SK-N-SH treated with all-trans-retinoic acid at 6 μM for 48 hours (cell line): ENCODE results near the gene GRM7.

ENCODE experiments used
- ATAC-seq: fragments of 200-7000 bp; cut with Tn5 transposase; 3 replicates; pipeline ENCODE4 v1.9.1; 2020; ENCODE audit warnings: mild to moderate bottlenecking, moderate library complexity
- BACH2 ChIP-seq: fragments of 250-450 bp; sonication (Bioruptor Pico); IDR thresholded peaks from 2 replicates; pipeline ENCODE4 v1.9.0; 2021; ENCODE audit warnings: mild to moderate bottlenecking, borderline replicate concordance
- CSDC2 ChIP-seq: fragments of 250-450 bp; sonication (Bioruptor Pico); IDR thresholded peaks from 2 replicates; pipeline ENCODE4 v1.5.0; 2020; ENCODE audit warnings: mild to moderate bottlenecking, moderate library complexity
- ESRRG ChIP-seq: fragments of 250-450 bp; sonication (Bioruptor Pico); IDR thresholded peaks from 2 replicates; pipeline ENCODE4 v1.6.1; 2021; ENCODE audit warnings: mild to moderate bottlenecking
- ISL1 ChIP-seq: fragments of 250-450 bp; sonication (Bioruptor Pico); IDR thresholded peaks from 2 replicates; pipeline ENCODE4 v2.1.2; 2022; ENCODE audit warnings: mild to moderate bottlenecking, moderate library complexity
- OSR1 ChIP-seq: fragments of 250-450 bp; sonication (Bioruptor Pico); IDR thresholded peaks from 2 replicates; pipeline ENCODE4 v1.8.0; 2022; ENCODE audit warnings: moderate library complexity, mild to moderate bottlenecking, inconsistent platforms
- PPARA ChIP-seq: fragments of 250-450 bp; sonication (Bioruptor Pico); IDR thresholded peaks from 2 replicates; pipeline ENCODE4 v1.5.0; 2020; ENCODE audit warnings: mild to moderate bottlenecking, borderline replicate concordance
- RARB ChIP-seq: fragments of 250-450 bp; sonication (Bioruptor Pico); IDR thresholded peaks from 2 replicates; pipeline ENCODE4 v1.8.0; 2021; ENCODE audit warnings: mild to moderate bottlenecking, moderate library complexity
- SNAI2 ChIP-seq: fragments of 250-450 bp; sonication (Bioruptor Pico); IDR thresholded peaks from 2 replicates; pipeline ENCODE4 v1.5.0; 2020; ENCODE audit warnings: mild to moderate bottlenecking, moderate library complexity
- ZC3H10 ChIP-seq: fragments of 250-450 bp; sonication (Bioruptor Pico); IDR thresholded peaks from 2 replicates; pipeline ENCODE4 v1.5.1; 2021; ENCODE audit warnings: mild to moderate bottlenecking, moderate library complexity
- ZFP3 ChIP-seq: fragments of 250-450 bp; sonication (Bioruptor Pico); IDR thresholded peaks from 2 replicates; pipeline ENCODE4 v1.5.0; 2020; ENCODE audit warnings: mild to moderate bottlenecking, moderate library complexity
- ZFP30 ChIP-seq: fragments of 450-650 bp; formaldehyde crosslinking; IDR thresholded peaks from 2 replicates; pipeline ENCODE4 v1.5.0; 2022; ENCODE audit warnings: mild to moderate bottlenecking, moderate library complexity
- ZNF565 ChIP-seq: fragments of 450-650 bp; formaldehyde crosslinking; conservative IDR thresholded peaks from 2 replicates; pipeline ENCODE4 v1.5.0; 2020; ENCODE audit warnings: low read depth, mild to moderate bottlenecking, moderate library complexity
- ZNF70 ChIP-seq: fragments of 450-650 bp; formaldehyde crosslinking; IDR thresholded peaks from 2 replicates; pipeline ENCODE4 v1.5.0; 2020; ENCODE audit warnings: mild to moderate bottlenecking, moderate library complexity
- ZNF8 ChIP-seq: fragments of 450-650 bp; formaldehyde crosslinking; IDR thresholded peaks from 2 replicates; pipeline ENCODE4 v1.5.0; 2020; ENCODE audit warnings: mild to moderate bottlenecking, moderate library complexity
- TF ChIP-seq, protein P1 (sequence below): fragments of 250-450 bp; sonication (Bioruptor Pico); IDR thresholded peaks from 2 replicates; pipeline ENCODE4 v1.5.1; 2021; ENCODE audit warnings: mild to moderate bottlenecking, moderate library complexity
- TF ChIP-seq, protein P2 (sequence below): fragments of 250-450 bp; sonication (Bioruptor Pico); IDR thresholded peaks from 2 replicates; pipeline ENCODE4 v1.5.0; 2020; ENCODE audit warnings: mild to moderate bottlenecking, moderate library complexity
- TF ChIP-seq, protein P3 (sequence below): fragments of 250-450 bp; sonication (Bioruptor Pico); IDR thresholded peaks from 2 replicates; pipeline ENCODE4 v1.5.1; 2020; ENCODE audit warnings: low read depth, mild to moderate bottlenecking, moderate library complexity
- TF ChIP-seq, protein P4 (sequence below): fragments of 250-450 bp; sonication (Bioruptor Pico); IDR thresholded peaks from 2 replicates; pipeline ENCODE4 v1.8.0; 2020; ENCODE audit warnings: mild to moderate bottlenecking, moderate library complexity, borderline replicate concordance

The GRM7 gene

DNA sequence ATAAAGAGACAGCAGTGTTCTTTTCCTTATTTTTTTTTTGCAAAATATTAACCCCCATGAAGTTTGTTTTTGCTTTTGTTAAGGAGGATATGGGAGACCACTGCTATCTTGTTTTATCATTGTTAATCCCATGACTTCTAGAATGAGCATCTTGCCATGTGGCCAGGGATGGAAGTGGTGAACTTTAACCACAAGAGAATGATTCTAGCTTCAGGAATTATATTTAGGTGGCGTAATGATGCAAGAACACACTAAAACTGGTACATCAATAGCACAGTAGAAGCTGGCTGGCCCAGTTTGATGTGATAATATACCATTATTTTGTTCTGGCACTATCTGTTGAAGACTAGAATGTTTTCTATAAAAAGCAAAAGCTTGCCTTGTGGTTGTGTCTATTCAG lies 720.9 kb downstream of the GRM7 start:
- no peak for ATAC-seq
- TF ChIP-seq, protein P1, sequence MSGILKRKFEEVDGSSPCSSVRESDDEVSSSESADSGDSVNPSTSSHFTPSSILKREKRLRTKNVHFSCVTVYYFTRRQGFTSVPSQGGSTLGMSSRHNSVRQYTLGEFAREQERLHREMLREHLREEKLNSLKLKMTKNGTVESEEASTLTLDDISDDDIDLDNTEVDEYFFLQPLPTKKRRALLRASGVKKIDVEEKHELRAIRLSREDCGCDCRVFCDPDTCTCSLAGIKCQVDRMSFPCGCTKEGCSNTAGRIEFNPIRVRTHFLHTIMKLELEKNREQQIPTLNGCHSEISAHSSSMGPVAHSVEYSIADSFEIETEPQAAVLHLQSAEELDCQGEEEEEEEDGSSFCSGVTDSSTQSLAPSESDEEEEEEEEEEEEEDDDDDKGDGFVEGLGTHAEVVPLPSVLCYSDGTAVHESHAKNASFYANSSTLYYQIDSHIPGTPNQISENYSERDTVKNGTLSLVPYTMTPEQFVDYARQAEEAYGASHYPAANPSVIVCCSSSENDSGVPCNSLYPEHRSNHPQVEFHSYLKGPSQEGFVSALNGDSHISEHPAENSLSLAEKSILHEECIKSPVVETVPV (CRISPR knock-in tag): no peak
- no peak for TF ChIP-seq CSDC2 (CRISPR knock-in tag)
- no peak for TF ChIP-seq ZNF70 (CRISPR knock-in tag)
- TF ChIP-seq ZNF8 (CRISPR knock-in tag): no peak
- TF ChIP-seq OSR1 (CRISPR knock-in tag): no peak
- TF ChIP-seq SNAI2: no peak
- TF ChIP-seq BACH2 (CRISPR knock-in tag): no peak
- no peak for TF ChIP-seq ESRRG
- no peak for TF ChIP-seq ZC3H10 (CRISPR knock-in tag)
- TF ChIP-seq, protein P2, sequence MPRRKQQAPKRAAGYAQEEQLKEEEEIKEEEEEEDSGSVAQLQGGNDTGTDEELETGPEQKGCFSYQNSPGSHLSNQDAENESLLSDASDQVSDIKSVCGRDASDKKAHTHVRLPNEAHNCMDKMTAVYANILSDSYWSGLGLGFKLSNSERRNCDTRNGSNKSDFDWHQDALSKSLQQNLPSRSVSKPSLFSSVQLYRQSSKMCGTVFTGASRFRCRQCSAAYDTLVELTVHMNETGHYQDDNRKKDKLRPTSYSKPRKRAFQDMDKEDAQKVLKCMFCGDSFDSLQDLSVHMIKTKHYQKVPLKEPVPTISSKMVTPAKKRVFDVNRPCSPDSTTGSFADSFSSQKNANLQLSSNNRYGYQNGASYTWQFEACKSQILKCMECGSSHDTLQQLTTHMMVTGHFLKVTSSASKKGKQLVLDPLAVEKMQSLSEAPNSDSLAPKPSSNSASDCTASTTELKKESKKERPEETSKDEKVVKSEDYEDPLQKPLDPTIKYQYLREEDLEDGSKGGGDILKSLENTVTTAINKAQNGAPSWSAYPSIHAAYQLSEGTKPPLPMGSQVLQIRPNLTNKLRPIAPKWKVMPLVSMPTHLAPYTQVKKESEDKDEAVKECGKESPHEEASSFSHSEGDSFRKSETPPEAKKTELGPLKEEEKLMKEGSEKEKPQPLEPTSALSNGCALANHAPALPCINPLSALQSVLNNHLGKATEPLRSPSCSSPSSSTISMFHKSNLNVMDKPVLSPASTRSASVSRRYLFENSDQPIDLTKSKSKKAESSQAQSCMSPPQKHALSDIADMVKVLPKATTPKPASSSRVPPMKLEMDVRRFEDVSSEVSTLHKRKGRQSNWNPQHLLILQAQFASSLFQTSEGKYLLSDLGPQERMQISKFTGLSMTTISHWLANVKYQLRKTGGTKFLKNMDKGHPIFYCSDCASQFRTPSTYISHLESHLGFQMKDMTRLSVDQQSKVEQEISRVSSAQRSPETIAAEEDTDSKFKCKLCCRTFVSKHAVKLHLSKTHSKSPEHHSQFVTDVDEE (CRISPR knock-in tag): no peak
- TF ChIP-seq PPARA (CRISPR knock-in tag): no peak
- TF ChIP-seq ZFP30 (CRISPR knock-in tag): no peak
- TF ChIP-seq, protein P3, sequence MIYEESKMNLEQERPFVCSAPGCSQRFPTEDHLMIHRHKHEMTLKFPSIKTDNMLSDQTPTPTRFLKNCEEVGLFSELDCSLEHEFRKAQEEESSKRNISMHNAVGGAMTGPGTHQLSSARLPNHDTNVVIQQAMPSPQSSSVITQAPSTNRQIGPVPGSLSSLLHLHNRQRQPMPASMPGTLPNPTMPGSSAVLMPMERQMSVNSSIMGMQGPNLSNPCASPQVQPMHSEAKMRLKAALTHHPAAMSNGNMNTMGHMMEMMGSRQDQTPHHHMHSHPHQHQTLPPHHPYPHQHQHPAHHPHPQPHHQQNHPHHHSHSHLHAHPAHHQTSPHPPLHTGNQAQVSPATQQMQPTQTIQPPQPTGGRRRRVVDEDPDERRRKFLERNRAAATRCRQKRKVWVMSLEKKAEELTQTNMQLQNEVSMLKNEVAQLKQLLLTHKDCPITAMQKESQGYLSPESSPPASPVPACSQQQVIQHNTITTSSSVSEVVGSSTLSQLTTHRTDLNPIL (CRISPR knock-in tag): no peak
- TF ChIP-seq, protein P4, sequence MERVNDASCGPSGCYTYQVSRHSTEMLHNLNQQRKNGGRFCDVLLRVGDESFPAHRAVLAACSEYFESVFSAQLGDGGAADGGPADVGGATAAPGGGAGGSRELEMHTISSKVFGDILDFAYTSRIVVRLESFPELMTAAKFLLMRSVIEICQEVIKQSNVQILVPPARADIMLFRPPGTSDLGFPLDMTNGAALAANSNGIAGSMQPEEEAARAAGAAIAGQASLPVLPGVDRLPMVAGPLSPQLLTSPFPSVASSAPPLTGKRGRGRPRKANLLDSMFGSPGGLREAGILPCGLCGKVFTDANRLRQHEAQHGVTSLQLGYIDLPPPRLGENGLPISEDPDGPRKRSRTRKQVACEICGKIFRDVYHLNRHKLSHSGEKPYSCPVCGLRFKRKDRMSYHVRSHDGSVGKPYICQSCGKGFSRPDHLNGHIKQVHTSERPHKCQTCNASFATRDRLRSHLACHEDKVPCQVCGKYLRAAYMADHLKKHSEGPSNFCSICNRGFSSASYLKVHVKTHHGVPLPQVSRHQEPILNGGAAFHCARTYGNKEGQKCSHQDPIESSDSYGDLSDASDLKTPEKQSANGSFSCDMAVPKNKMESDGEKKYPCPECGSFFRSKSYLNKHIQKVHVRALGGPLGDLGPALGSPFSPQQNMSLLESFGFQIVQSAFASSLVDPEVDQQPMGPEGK: no peak
- no peak for TF ChIP-seq ISL1 (CRISPR knock-in tag)
- no peak for TF ChIP-seq RARB (CRISPR knock-in tag)

DNA sequence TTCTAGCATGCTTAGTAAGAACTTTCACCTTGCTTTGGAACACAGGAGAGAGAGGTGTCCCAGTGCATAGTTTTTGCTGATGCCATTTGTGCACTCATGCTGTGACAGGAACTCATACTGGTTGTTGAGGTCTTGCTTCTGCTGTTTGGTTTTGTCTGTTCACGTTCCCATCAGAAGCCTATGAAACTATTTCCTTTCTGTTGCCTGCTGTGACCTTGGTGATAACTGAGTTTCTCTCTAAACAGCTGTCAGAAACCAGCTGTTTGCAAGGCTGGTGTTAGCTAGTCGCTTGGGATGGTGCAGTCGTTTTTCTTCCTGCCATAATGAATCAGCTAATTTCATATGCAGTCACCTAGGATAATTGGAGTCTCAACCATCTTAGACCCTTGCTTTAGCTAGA lies 724.1 kb downstream of the GRM7 start:
- ATAC-seq: no peak
- TF ChIP-seq, protein P4: no peak
- TF ChIP-seq ZNF565 (CRISPR knock-in tag) (no peak), ZFP30 (CRISPR knock-in tag) (no peak), ZC3H10 (CRISPR knock-in tag) (no peak), OSR1 (CRISPR knock-in tag) (no peak)
- TF ChIP-seq, protein P3 (CRISPR knock-in tag): no peak

DNA sequence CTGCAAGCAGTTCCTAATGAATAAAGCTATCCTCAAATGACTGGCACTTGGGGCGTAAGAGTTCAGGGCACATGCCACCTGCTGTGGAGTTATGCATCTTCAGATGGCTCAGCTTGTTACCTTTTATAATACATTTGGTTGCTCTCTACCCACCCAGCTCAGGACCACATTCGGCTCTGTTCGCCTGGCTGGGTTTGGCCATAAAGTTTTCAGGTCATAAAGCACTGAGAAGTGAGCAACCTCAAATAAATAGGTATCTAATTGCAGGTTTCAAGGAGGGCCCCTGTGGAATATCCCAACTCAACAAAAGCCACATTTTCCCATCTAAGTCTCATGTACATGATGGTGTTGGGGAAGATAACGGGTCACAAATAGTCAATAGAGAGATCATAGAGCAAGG lies 727.3 kb downstream of the GRM7 start:
- no peak for ATAC-seq
- no peak for TF ChIP-seq RARB (CRISPR knock-in tag)
- TF ChIP-seq, protein P1 (CRISPR knock-in tag): no peak
- no peak for TF ChIP-seq SNAI2
- no peak for TF ChIP-seq ZNF8 (CRISPR knock-in tag)
- no peak for TF ChIP-seq ZFP3 (CRISPR knock-in tag)
- TF ChIP-seq PPARA (CRISPR knock-in tag): no peak
- no peak for TF ChIP-seq ESRRG
- TF ChIP-seq, protein P2 (CRISPR knock-in tag): no peak
- TF ChIP-seq ISL1 (CRISPR knock-in tag): no peak
- no peak for TF ChIP-seq OSR1 (CRISPR knock-in tag)
- TF ChIP-seq CSDC2 (CRISPR knock-in tag): no peak
- TF ChIP-seq, protein P4: no peak
